HUES48 (cell line): Measurements from ENCODE around the gene ICA1.

ENCODE experiments used
- H3K27ac ChIP-seq: one replicate; pipeline ENCODE4 v1.7.0; 2013; ENCODE audit warnings: low read depth, low read length, inconsistent platforms
- H3K27me3 ChIP-seq: 2 replicates; pipeline ENCODE4 v1.6.1; 2013; ENCODE audit warnings: mild to moderate bottlenecking, low read length; ENCODE audit not compliant: control insufficient read depth, insufficient read depth
- H3K36me3 ChIP-seq: 2 replicates; pipeline ENCODE4 v1.6.1; 2013; ENCODE audit warnings: low read length; ENCODE audit not compliant: control insufficient read depth, insufficient read depth
- H3K4me1 ChIP-seq: 2 replicates; pipeline ENCODE4 v1.6.1; 2013; ENCODE audit warnings: mild to moderate bottlenecking, low read length; ENCODE audit not compliant: control insufficient read depth, insufficient read depth
- H3K4me3 ChIP-seq: 2 replicates; pipeline ENCODE4 v1.5.1; 2013; ENCODE audit warnings: mild to moderate bottlenecking, low read depth, low read length
- H3K9ac ChIP-seq: 2 replicates; pipeline ENCODE4 v1.6.1; 2013; ENCODE audit warnings: mild to moderate bottlenecking, low read depth, low read length, moderate library complexity
- H3K9me3 ChIP-seq: 2 replicates; pipeline ENCODE4 v1.6.1; 2013; ENCODE audit warnings: low read length; ENCODE audit not compliant: control insufficient read depth, insufficient read depth

Gene ICA1

GRCh38 chr7:8176370-8177081, 85.4 kb downstream of the ICA1 start:
- Histone ChIP-seq H3K27ac (no peak overlapping the region), H3K4me1 (peaks cover 21% of the 10 kb centered on the region), H3K27me3 (no peaks in the 10 kb centered on the region), H3K4me3 (no peak overlapping the region), H3K36me3 (no peaks in the 10 kb centered on the region), H3K9ac (no peak overlapping the region), H3K9me3 (no peaks in the 10 kb centered on the region)

GRCh38 chr7:8175929-8176369, 86.0 kb downstream of the ICA1 start:
- Histone ChIP-seq H3K4me3 (no peak overlapping the region), H3K27ac (no peak overlapping the region), H3K36me3 (no peaks in the 10 kb centered on the region), H3K9ac (no peak overlapping the region), H3K27me3 (no peaks in the 10 kb centered on the region), H3K4me1 (peaks cover 21% of the 10 kb centered on the region), H3K9me3 (no peaks in the 10 kb centered on the region)

GRCh38 chr7:8172372-8173354, 89.3 kb downstream of the ICA1 start:
- Histone ChIP-seq H3K4me3 (no peak overlapping the region), H3K4me1 (peaks cover 28% of the 10 kb centered on the region), H3K27me3 (no peaks in the 10 kb centered on the region), H3K27ac (no peak overlapping the region), H3K9me3 (no peaks in the 10 kb centered on the region), H3K36me3 (no peaks in the 10 kb centered on the region), H3K9ac (no peak overlapping the region)

GRCh38 chr7:8169171-8169570, 92.8 kb downstream of the ICA1 start:
- H3K27ac ChIP-seq = no peak overlapping the region
- H3K4me1 ChIP-seq = peaks cover 8% of the 10 kb centered on the region
- H3K36me3 ChIP-seq = no peaks in the 10 kb centered on the region
- H3K4me3 ChIP-seq = no peak overlapping the region
- no peaks in the 10 kb centered on the region for H3K27me3 ChIP-seq
- H3K9ac ChIP-seq = no peak overlapping the region
- no peaks in the 10 kb centered on the region for H3K9me3 ChIP-seq

GRCh38 chr7:8168336-8168735, 93.6 kb downstream of the ICA1 start:
- Histone ChIP-seq H3K27me3 (no peaks in the 10 kb centered on the region), H3K9ac (no peak overlapping the region), H3K4me3 (no peak overlapping the region), H3K9me3 (no peaks in the 10 kb centered on the region), H3K36me3 (no peaks in the 10 kb centered on the region), H3K4me1 (peaks cover 8% of the 10 kb centered on the region), H3K27ac (no peak overlapping the region)

GRCh38 chr7:8165150-8165549, 96.8 kb downstream of the ICA1 start:
- H3K9ac ChIP-seq = no peak overlapping the region
- peaks cover 14% of the 10 kb centered on the region for H3K4me1 ChIP-seq
- H3K27me3 ChIP-seq = no peaks in the 10 kb centered on the region
- H3K27ac ChIP-seq = no peak overlapping the region
- no peaks in the 10 kb centered on the region for H3K36me3 ChIP-seq
- H3K9me3 ChIP-seq = no peaks in the 10 kb centered on the region
- no peak overlapping the region for H3K4me3 ChIP-seq

GRCh38 chr7:8162181-8162580, 99.8 kb downstream of the ICA1 start:
- Histone ChIP-seq H3K36me3 (no peaks in the 10 kb centered on the region), H3K27me3 (no peaks in the 10 kb centered on the region), H3K9ac (no peak overlapping the region), H3K4me1 (peaks cover 14% of the 10 kb centered on the region; the same call in 1 of the 2 replicates), H3K4me3 (no peak overlapping the region), H3K9me3 (no peaks in the 10 kb centered on the region), H3K27ac (no peak overlapping the region)

GRCh38 chr7:8161364-8161828, 100.6 kb downstream of the ICA1 start:
- Histone ChIP-seq H3K4me3 (no peak overlapping the region), H3K9ac (no peak overlapping the region), H3K27ac (no peak overlapping the region), H3K9me3 (no peaks in the 10 kb centered on the region), H3K4me1 (peaks cover 14% of the 10 kb centered on the region; the same call in 1 of the 2 replicates), H3K27me3 (no peaks in the 10 kb centered on the region), H3K36me3 (no peaks in the 10 kb centered on the region)

GRCh38 chr7:8160779-8161345, 101.1 kb downstream of the ICA1 start:
- Histone ChIP-seq H3K36me3 (no peaks in the 10 kb centered on the region), H3K27ac (no peak overlapping the region), H3K9ac (no peak overlapping the region), H3K4me1 (peaks cover 14% of the 10 kb centered on the region; the same call in 1 of the 2 replicates), H3K4me3 (no peak overlapping the region), H3K9me3 (no peaks in the 10 kb centered on the region), H3K27me3 (no peaks in the 10 kb centered on the region)

GRCh38 chr7:8160250-8160649, 101.7 kb downstream of the ICA1 start:
- H3K27me3 ChIP-seq = no peaks in the 10 kb centered on the region
- H3K9ac ChIP-seq = no peak overlapping the region
- H3K36me3 ChIP-seq = no peaks in the 10 kb centered on the region
- no peaks in the 10 kb centered on the region for H3K9me3 ChIP-seq
- H3K4me3 ChIP-seq = no peak overlapping the region
- H3K27ac ChIP-seq = no peak overlapping the region
- H3K4me1 ChIP-seq = peaks cover 14% of the 10 kb centered on the region; the same call in 1 of the 2 replicates
